Measurements from ENCODE around the gene SDS.

Gene SDS

DNA sequence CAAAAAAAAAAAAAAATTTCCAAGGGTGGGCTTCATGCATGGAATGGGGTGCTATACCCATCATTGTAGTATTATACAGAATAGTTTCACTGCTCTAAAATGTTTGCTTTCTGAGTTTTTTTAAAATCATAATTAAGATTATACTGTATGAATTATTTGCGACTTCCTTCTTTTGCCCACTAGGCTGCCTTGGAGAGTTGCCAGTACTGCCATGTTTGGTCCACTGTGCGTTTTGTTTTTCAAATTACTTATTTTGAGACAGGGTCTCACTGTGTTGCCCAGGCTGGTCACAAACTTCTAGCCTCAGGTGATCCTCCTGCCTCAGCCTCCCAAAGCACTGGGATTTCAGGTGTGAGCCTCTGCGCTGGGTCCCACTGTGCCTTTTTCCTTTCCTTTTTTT lies 25.4 kb downstream of the SDS start:
- ATAC-seq, result no peak
- TF ChIP-seq ZFP3 (CRISPR knock-in tag; IDR thresholded peaks at IDR 0.05) (no peak), ISL1 (CRISPR knock-in tag; IDR thresholded peaks at IDR 0.05) (no peak), BACH2 (CRISPR knock-in tag; IDR thresholded peaks at IDR 0.05; ENCODE audit: borderline replicate concordance) (no peak), GLIS3 (CRISPR knock-in tag; IDR thresholded peaks at IDR 0.05) (no peak), ARNTL (CRISPR knock-in tag; IDR thresholded peaks at IDR 0.05; ENCODE audit: borderline replicate concordance, low read depth) (no peak), TCF4 (CRISPR knock-in tag; IDR thresholded peaks at IDR 0.05; ENCODE audit: borderline replicate concordance) (no peak), PPARA (CRISPR knock-in tag; IDR thresholded peaks at IDR 0.05; ENCODE audit: borderline replicate concordance) (no peak), OSR1 (CRISPR knock-in tag; IDR thresholded peaks at IDR 0.05) (no peak)

DNA sequence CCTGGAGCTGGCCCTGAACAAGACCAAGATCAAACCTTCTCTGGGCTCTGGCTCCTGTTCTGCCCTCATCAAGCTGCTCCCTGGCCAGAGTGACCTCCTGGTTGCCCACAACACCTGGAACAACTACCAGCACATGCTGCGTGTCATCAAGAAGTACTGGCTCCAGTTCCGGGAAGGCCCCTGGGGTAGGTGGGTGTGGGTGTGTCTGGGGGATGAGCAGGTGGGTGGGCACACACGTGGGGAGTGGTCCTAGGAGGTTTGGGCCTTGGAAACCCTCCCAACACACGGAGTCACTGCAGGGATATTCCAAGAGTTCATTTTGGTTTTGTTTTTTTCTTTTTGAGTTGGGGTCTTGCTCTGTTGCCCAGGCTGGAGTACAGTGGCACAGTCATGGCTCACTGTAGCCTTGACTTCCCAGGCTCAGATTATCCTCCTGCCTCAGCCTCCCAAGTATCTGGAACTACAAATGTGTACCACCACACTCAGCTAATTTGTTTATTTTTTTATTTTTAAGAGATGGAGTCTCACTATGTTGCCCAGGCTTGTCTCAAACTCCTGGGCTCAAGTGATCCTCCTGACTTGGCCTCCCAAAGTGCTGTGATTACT lies 28.8 kb downstream of the SDS start:
- no peak for ATAC-seq
- TF ChIP-seq CSDC2 (CRISPR knock-in tag; IDR thresholded peaks at IDR 0.05), result no peak
- no peak for TF ChIP-seq ESRRG (CRISPR knock-in tag; IDR thresholded peaks at IDR 0.05)
- no peak for TF ChIP-seq ZC3H10 (CRISPR knock-in tag; IDR thresholded peaks at IDR 0.05)
- no peak for TF ChIP-seq ZFP30 (CRISPR knock-in tag; IDR thresholded peaks at IDR 0.05)

- no peak for ATAC-seq
- TF ChIP-seq ISL1 (CRISPR knock-in tag; IDR thresholded peaks at IDR 0.05) (no peak), POU6F1 (CRISPR knock-in tag; IDR thresholded peaks at IDR 0.05; ENCODE audit: borderline replicate concordance, low read depth) (no peak), TOX (CRISPR knock-in tag; IDR thresholded peaks at IDR 0.05; ENCODE audit: borderline replicate concordance) (no peak), ZNF565 (CRISPR knock-in tag; conservative IDR thresholded peaks at IDR 0.05; ENCODE audit: low read depth) (no peak), ZC3H10 (CRISPR knock-in tag; IDR thresholded peaks at IDR 0.05) (no peak), ZFP30 (CRISPR knock-in tag; IDR thresholded peaks at IDR 0.05) (no peak), GLIS3 (CRISPR knock-in tag; IDR thresholded peaks at IDR 0.05) (no peak), ARNTL (CRISPR knock-in tag; IDR thresholded peaks at IDR 0.05; ENCODE audit: borderline replicate concordance, low read depth) (no peak), OSR1 (CRISPR knock-in tag; IDR thresholded peaks at IDR 0.05) (no peak), BACH2 (CRISPR knock-in tag; IDR thresholded peaks at IDR 0.05; ENCODE audit: borderline replicate concordance) (no peak), CSDC2 (CRISPR knock-in tag; IDR thresholded peaks at IDR 0.05) (no peak), ZNF8 (CRISPR knock-in tag; IDR thresholded peaks at IDR 0.05) (no peak), PATZ1 (CRISPR knock-in tag; IDR thresholded peaks at IDR 0.05; ENCODE audit: borderline replicate concordance) (no peak), RARB (CRISPR knock-in tag; IDR thresholded peaks at IDR 0.05) (no peak)
- TF ChIP-seq, protein P1, sequence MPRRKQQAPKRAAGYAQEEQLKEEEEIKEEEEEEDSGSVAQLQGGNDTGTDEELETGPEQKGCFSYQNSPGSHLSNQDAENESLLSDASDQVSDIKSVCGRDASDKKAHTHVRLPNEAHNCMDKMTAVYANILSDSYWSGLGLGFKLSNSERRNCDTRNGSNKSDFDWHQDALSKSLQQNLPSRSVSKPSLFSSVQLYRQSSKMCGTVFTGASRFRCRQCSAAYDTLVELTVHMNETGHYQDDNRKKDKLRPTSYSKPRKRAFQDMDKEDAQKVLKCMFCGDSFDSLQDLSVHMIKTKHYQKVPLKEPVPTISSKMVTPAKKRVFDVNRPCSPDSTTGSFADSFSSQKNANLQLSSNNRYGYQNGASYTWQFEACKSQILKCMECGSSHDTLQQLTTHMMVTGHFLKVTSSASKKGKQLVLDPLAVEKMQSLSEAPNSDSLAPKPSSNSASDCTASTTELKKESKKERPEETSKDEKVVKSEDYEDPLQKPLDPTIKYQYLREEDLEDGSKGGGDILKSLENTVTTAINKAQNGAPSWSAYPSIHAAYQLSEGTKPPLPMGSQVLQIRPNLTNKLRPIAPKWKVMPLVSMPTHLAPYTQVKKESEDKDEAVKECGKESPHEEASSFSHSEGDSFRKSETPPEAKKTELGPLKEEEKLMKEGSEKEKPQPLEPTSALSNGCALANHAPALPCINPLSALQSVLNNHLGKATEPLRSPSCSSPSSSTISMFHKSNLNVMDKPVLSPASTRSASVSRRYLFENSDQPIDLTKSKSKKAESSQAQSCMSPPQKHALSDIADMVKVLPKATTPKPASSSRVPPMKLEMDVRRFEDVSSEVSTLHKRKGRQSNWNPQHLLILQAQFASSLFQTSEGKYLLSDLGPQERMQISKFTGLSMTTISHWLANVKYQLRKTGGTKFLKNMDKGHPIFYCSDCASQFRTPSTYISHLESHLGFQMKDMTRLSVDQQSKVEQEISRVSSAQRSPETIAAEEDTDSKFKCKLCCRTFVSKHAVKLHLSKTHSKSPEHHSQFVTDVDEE (CRISPR knock-in tag; IDR thresholded peaks at IDR 0.05), result no peak
- TF ChIP-seq, protein P2, sequence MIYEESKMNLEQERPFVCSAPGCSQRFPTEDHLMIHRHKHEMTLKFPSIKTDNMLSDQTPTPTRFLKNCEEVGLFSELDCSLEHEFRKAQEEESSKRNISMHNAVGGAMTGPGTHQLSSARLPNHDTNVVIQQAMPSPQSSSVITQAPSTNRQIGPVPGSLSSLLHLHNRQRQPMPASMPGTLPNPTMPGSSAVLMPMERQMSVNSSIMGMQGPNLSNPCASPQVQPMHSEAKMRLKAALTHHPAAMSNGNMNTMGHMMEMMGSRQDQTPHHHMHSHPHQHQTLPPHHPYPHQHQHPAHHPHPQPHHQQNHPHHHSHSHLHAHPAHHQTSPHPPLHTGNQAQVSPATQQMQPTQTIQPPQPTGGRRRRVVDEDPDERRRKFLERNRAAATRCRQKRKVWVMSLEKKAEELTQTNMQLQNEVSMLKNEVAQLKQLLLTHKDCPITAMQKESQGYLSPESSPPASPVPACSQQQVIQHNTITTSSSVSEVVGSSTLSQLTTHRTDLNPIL (CRISPR knock-in tag; IDR thresholded peaks at IDR 0.05; ENCODE audit: low read depth), result no peak
Observed at GRCh38 chr12:113373969-113374368, 29.7 kb downstream of the SDS start.

DNA sequence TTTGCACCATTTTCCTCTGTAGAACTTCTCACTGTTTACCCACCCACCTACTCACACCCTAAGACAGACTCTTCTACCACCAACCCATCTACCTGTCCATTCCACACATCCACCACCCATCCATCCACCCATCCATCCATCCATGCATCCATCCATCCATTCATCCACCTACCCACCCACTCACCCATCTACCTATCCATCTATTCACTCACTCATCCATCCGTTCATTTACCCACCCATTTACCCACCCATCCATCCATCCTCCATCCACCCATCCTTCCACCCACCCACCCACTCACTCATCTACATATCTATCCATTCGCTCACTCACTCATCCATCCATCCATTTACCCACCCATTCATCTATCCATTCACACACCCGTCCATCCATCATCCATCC lies 30.2 kb downstream of the SDS start:
- ATAC-seq, result no peak
- no peak for TF ChIP-seq ZNF565 (CRISPR knock-in tag; conservative IDR thresholded peaks at IDR 0.05; ENCODE audit: low read depth)
- no peak for TF ChIP-seq ZFP30 (CRISPR knock-in tag; IDR thresholded peaks at IDR 0.05)
- TF ChIP-seq, protein P1 (CRISPR knock-in tag; IDR thresholded peaks at IDR 0.05), result no peak
- TF ChIP-seq, protein P2 (CRISPR knock-in tag; IDR thresholded peaks at IDR 0.05; ENCODE audit: low read depth), result no peak
